ENCODE results near the gene NKAP. TPM values are rescaled to one million over a fixed set of nuclear protein-coding genes. Genes with fewer than 3 reads are reported as not detected.
"Not testable (repeated sequence)": the region's sequence is repeated elsewhere in the genome, so short reads cannot be mapped to it uniquely, and the experiment has no call there.

Gene NKAP
- polyA plus RNA-seq, 1 donor, result 9.0 TPM

- DNase-seq (ENCODE audit: low read depth), result no peak
Measured at GRCh38 chrX:119935215-119935874, 8.2 kb downstream of the NKAP start.

DNA sequence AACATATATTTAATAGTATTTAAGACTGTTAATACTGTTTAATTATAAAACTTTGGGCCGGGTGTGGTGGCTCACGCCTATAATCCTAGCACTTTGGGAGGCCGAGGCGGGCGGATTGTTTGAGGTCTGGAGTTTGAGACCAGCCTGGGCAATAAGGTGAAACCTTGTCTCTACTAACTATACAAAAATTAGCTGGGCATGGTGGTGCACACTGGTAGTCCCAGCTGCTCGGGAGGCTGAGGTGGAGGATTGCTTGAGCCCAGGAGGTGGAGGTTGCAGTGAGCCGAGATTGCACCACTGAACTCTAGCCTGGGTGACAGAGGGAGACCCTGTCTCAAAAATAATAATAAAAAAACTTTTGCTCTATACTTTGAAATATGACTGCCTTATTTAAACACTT lies 21.2 kb downstream of the NKAP start:
- not testable (repeated sequence) for DNase-seq (ENCODE audit: low read depth)

DNA sequence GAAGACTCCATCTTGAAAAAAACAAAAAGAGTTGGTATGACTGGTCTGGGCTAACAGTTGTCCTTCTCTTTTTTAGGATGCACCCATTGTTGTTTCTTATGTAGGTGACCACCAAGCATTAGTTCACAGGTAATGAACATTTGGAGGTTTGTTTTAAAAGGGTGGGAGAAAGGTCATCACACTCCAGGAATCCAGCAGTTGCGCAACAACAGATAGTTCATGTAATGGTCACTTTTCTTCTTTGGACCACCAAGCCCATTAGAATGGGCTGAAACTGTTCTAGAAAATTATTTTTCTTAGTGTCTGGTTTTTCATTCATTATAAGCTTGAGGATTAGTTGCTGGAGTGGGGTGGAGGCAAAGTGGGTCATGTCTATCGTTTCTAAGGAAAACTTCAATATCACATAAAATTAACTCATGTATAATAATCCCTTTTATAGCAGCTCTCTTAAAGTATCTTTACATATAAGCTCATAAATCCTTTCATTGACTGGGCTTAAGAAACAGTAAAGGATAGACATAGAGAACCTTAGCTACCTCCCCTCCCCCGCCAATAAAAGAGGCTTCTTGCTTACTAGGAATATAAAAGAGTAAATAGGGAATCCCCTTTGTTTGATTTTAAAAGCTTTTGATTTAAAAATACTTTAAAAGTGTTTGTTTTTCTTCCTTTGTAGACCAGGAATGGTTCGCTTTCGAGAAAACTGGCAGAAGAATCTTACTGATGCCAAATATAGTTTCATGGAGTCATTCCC lies 23.5 kb downstream of the NKAP start:
- DNase-seq (ENCODE audit: low read depth), result no peak

- DNase-seq (ENCODE audit: low read depth), result no peak
Measured at GRCh38 chrX:119917877-119918276, 25.7 kb downstream of the NKAP start.

DNA sequence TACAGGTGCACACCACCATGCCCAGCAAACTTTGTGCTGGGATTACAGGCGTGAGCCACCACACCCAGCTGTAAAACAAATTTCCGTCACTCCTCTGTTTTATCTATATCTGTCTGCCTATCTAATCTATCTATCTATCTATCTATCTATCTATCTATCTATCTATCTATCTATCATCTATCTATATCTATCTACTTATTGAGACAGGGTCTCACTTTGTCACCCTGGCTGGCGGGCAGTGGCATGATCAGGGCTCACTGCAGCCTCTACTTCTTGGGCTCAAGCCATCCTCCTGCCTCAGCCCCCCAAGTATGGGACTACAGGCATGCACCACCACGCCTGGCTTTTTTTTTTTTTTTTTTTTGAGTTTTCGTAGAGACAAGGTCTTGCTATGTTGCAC lies 27.2 kb downstream of the NKAP start:
- no peak for DNase-seq (ENCODE audit: low read depth)

DNA sequence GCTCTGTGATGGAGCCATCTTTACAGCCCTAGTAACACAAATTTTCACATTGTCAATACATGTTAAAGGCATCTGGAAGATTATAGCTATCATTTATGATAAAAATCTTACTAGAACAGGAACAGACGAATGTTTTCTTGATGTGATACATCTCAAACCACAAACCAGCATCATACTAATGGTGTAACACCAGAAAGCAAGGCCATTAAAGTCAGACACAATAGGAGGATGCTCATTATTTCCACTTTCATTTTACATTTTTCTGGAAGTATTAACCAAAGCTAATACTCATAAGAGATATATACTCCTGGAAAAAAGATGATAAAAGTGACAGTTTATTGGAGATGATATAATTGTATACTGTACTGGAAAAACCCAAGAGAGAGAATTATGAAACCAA lies 42.6 kb downstream of the NKAP start:
- no peak for DNase-seq (ENCODE audit: low read depth)

GRCh38 chrX:119899125-119899524 lies 44.4 kb downstream of the NKAP start:
- no peak for DNase-seq (ENCODE audit: low read depth)

GRCh38 chrX:119895843-119896326 lies 47.7 kb downstream of the NKAP start, which contains the start of gene AKAP14:
Gene AKAP14 (plus strand): TSS chrX:119895893. CDS start chrX:119903224, 7,331 bp downstream.
- no peak for DNase-seq (ENCODE audit: low read depth)

DNA sequence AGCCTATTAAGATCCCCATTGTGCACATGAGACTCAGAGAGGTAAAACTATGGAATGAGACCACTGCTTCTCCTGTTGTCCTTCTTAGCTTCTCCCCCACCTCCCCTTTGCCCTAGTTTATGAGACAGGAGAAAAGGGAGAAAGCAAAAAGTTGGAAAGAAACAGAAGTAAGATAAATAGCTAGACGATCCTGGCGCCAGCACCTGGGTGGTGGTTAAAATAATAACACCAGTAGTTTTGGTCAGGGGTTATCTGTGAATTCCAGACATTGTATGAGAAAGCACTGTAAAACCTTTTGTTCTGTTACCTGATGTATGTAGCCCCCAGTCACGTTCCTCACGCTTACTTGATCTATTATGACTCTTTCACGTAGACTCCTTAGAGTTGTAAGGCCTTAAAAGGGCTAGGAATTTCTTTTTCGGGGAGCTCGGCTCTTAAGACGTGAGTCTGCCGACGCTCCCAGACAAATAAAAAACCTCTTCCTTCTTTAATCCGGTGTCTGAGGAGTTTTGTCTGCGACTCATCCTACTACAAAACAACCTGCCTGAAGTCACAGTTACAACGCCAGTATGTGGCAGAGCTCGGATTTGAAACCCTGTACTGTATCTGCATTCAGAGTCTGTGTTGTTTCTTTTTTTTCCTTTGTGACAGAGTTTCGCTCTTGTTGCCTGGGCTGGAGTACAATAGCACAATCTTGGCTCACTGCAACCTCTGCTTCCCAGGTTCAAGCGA lies 51.4 kb downstream of the NKAP start:
- DNase-seq (ENCODE audit: low read depth), result not testable (repeated sequence)

DNA sequence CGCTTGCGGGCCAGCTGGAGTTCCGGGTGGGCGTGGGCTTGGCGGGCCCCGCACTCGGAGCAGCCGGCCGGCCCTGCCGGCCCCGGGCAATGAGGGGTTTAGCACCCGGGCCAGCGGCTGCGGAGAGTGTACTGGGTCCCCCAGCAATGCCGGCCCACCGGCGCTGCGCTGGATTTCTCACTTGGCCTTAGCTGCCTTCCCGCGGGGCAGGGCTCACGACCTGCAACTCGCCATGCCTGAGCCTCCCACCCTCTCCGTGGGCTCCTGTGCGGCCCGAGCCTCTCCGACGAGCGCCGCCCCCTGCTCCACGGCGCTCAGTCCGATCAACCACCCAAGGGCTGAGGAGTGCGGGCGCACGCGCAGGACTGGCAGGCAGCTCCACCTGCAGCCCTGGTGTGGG lies 52.9 kb downstream of the NKAP start:
- DNase-seq (ENCODE audit: low read depth), result not testable (repeated sequence)

- DNase-seq (ENCODE audit: low read depth), result no peak
Measured at GRCh38 chrX:119887721-119888425, 55.7 kb downstream of the NKAP start.

DNA sequence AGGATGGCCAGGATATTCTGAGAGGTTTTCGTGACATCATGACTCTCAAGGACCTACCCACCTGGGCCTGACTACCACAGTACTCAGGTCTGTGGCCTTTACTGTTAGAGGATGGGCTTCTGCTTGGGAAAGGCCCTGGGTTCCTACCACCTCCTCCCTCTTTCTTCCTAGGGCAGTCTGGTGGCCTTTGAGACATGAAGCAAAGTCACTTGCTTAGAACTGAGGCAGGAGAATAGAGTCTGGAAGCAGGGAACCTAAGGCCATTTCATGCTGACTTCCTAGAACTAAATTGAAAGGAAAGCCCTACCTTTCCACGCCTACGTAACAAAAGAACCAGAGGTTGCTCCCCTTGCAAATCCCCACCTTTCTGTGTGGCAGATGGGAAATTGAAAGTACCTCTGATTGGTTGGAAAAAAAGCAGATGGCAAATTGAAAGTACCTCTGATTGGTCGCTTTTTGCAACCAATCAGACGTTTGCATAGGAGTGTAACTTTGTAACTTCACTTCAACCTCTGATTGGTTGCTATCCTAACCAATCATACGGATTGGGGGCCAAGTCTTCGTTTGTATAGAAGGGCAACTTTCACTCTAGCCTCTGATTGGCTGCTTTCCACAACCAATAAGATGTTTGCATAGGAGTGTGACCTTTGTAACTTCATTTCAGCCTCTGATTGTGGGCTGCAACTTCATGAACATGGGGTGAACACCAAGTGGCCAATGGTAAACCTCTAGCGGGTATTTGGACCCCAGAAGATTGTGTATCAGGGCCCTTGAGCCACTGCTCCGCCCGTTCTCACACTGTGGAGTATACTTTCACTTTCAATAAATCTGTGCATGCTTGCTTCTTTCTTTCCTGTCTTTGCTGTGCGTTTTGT lies 57.8 kb downstream of the NKAP start:
- DNase-seq (ENCODE audit: low read depth), result no peak

- DNase-seq (ENCODE audit: low read depth), result no peak
Measured at GRCh38 chrX:119880552-119881437, 62.8 kb downstream of the NKAP start.

DNA sequence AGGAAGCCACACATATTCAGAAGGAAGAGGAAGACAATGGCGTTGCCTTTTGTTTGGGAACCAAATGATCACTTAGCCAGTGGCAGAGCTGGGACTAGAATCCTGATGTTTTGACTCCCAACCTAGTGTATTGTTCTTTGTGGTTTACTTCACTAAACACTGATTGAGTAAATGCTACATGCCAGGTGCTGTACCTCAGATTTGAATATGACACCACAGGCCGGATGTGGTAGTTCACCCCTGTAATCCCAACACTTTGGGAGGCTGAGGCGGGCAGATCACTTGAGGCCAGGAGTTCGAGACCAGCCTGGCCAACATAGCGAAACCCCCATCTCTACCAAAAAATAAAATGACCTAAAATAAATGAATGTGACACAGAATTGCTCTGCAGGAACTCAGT lies 63.5 kb downstream of the NKAP start:
- no peak for DNase-seq (ENCODE audit: low read depth)

GRCh38 chrX:119878740-119879139 lies 64.8 kb downstream of the NKAP start:
- no peak for DNase-seq (ENCODE audit: low read depth)

DNA sequence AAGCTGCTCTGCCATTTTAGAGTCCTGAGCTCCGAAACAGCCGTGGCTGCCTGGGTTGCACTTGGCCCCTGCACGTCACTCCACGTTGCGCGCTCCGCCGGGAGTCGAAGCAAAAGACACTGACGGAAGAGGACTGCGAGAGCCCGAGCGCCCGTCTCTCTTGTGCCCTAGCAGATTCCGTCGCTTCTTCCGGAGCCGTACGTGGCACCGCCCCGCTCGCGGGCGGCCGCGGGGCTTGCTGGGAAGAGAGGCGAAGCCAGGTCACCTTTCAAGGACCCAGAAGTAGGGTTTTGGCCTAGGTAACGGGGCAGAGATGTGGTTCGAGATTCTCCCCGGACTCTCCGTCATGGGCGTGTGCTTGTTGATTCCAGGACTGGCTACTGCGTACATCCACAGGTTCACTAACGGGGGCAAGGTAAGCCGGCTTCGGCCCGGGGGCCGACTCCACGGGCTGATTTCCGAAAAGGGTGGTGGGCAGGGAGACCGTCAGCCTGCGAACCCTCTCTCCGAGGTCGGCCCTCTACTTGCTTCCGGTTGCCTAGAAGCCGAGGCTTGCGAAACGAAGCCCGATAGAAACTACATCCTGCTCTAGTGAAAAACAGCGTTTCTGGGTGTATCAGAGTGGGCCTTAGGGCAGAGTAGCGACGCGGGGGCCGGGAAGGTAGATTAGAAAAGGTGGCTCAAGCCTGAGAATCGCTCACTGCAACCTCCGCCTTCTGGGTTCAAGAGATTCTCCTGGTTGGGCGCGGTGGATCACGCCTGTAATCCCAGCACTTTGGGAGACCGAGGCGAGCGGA lies 71.8 kb downstream of the NKAP start, which contains the start of the genes NDUFA1 and RNF113A:
Gene NDUFA1, plus strand, starts transcription at position 234 of the 797 bp plus-strand sequence. Its CDS starts 80 bp downstream, at position 314.
Gene RNF113A, minus strand, starts transcription at position 135 of the 797 bp plus-strand sequence. Its CDS starts 120 bp downstream, at position 15.
- peak; percentile 51 for DNase-seq (ENCODE audit: low read depth)

DNA sequence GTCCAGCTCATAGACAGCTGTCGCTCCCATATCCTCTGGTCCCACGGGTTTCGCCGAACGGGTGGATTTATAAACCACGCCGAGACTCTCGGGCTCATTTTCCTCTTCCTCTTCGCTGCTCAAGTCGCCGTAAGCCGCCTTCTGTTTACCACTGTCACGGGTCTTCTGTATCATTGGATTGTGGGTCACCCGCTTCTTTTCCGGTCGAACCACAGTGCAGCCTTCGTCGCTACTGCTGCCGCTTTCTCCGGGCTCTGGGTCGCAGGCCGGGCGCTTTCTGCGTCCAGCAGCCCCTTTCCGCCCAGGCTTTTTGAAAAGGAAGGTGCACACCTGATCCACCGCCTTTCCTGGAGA lies 72.3 kb downstream of the NKAP start:
- DNase-seq (ENCODE audit: low read depth), result no peak

All from forelimb muscle (tissue), 1 donor.